Endothelial cell of umbilical vein (primary cell): ENCODE data around the gene TTC27. TPM values are rescaled to one million over a fixed set of nuclear protein-coding genes. Genes with fewer than 3 reads are reported as not detected.

ENCODE experiments used
- BruUV-seq: library from RNA; stranded (reverse); fragments of 400-500 nt; replicated peaks from 2 replicates; lab custom pipeline; 2021; lab: Mats Ljungman, UMichigan
- CTCF ChIA-PET: fragments of 300-600, 350-600 bp; sonication (Branson Sonifier 250); formaldehyde crosslinking; loops from one replicate; lab custom pipeline; 2021; ENCODE audit warnings: antibody characterized with exemption, inconsistent platforms; lab: Charles Lee
- POLR2A ChIA-PET: fragments of 300-600, 350-600 bp; sonication (Branson Sonifier 250); formaldehyde crosslinking; loops from one replicate; lab custom pipeline; 2021; ENCODE audit warnings: antibody characterized with exemption, inconsistent platforms; lab: Charles Lee
- DNase-seq: peaks from one replicate; pipeline ENCODE4 v3.0.0-alpha.2; 2011; ENCODE audit warnings: low read depth, low spot score
- FAIRE-seq: peaks from 2 replicates; lab custom pipeline; 2011; peaks lifted over from hg19 to GRCh38; lab: Jason Lieb, UNC
- H2AFZ ChIP-seq: 2 replicates; pipeline ENCODE4 v1.6.0; 2012; ENCODE audit warnings: low read depth, low read length, control low read depth, inconsistent platforms
- H3K27ac ChIP-seq: 2 replicates; pipeline ENCODE4 v1.5.1; 2011; ENCODE audit warnings: low read depth, mild to moderate bottlenecking, control low read depth, low read length, moderate library complexity; ENCODE audit not compliant: insufficient read depth
- H3K27me3 ChIP-seq, 2 experiments: 2 replicates each; pipeline versions ENCODE4 v1.6.0 to v1.6.1; 2011; ENCODE audit warnings: low read length in 2 of 2, mixed read lengths in 1 of 2; ENCODE audit not compliant: control insufficient read depth in 2 of 2, insufficient read depth in 2 of 2
- H3K36me3 ChIP-seq, 2 experiments: 2 replicates in 1 of 2; 3 replicates in 1 of 2; pipeline ENCODE4 v1.5.1; 2011; ENCODE audit warnings: low read length in 2 of 2, mild to moderate bottlenecking in 1 of 2, moderate library complexity in 1 of 2; ENCODE audit not compliant: control insufficient read depth in 2 of 2, insufficient read depth in 2 of 2; ENCODE audit errors: extremely low read depth in 1 of 2
- H3K4me1 ChIP-seq: 3 replicates; pipeline ENCODE4 v1.5.1; 2011; ENCODE audit warnings: mild to moderate bottlenecking, low read length; ENCODE audit not compliant: control insufficient read depth, insufficient read depth; ENCODE audit errors: extremely low read depth
- H3K4me2 ChIP-seq: 2 replicates; pipeline ENCODE4 v1.6.1; 2011; ENCODE audit warnings: low read length, control low read depth, mixed read lengths; ENCODE audit not compliant: insufficient read depth
- H3K4me3 ChIP-seq, 3 experiments: fragments of 200-600 bp in 1 of 3; sonication (generic), shearing (Covaris generic) in 1 of 3; replicated peaks in 1 of 3; 2 replicates each; pipeline ENCODE4 v1.5.1; 2011 to 2016; ENCODE audit warnings: control low read depth in 3 of 3, low read length in 3 of 3, mild to moderate bottlenecking in 2 of 3, inconsistent platforms in 1 of 3, low read depth in 1 of 3, moderate library complexity in 1 of 3; ENCODE audit not compliant: insufficient read depth in 1 of 3
- H3K79me2 ChIP-seq: 2 replicates; pipeline ENCODE4 v1.6.0; 2012; ENCODE audit warnings: low read length, inconsistent platforms; ENCODE audit not compliant: control insufficient read depth, insufficient read depth
- H3K9ac ChIP-seq: replicated peaks from 2 replicates; pipeline ENCODE3; 2011; ENCODE audit warnings: low read length, control low read depth; ENCODE audit not compliant: insufficient read depth; ENCODE audit errors: extremely low read depth
- H3K9me1 ChIP-seq: replicated peaks from 3 replicates; pipeline ENCODE4 v1.6.0; 2011; ENCODE audit warnings: mild to moderate bottlenecking, low read length; ENCODE audit not compliant: control insufficient read depth, insufficient read depth; ENCODE audit errors: extremely low read depth
- H3K9me3 ChIP-seq: replicated peaks from 2 replicates; pipeline ENCODE4 v1.5.1; 2012; ENCODE audit warnings: low read length, inconsistent platforms; ENCODE audit not compliant: control insufficient read depth, insufficient read depth
- H4K20me1 ChIP-seq: replicated peaks from 2 replicates; pipeline ENCODE3; 2011; ENCODE audit warnings: mild to moderate bottlenecking, low read length; ENCODE audit not compliant: control insufficient read depth, insufficient read depth; ENCODE audit errors: extremely low read depth
- EZH2 ChIP-seq: IDR thresholded peaks from 2 replicates; pipeline ENCODE4 v1.6.1; 2012; ENCODE audit warnings: borderline replicate concordance, low read depth, mild to moderate bottlenecking, moderate library complexity, low read length, inconsistent platforms; ENCODE audit not compliant: severe bottlenecking
- FOS ChIP-seq: IDR thresholded peaks from 2 replicates; pipeline ENCODE4 v1.6.1; 2011; ENCODE audit warnings: mild to moderate bottlenecking, low read length, moderate library complexity, borderline replicate concordance; ENCODE audit not compliant: insufficient read depth
- GATA2 ChIP-seq: IDR thresholded peaks from 2 replicates; pipeline ENCODE4 v1.7.0; 2011; ENCODE audit warnings: low read depth, mild to moderate bottlenecking, moderate library complexity, mixed read lengths, low read length; ENCODE audit not compliant: insufficient read length, insufficient read depth
- JUN ChIP-seq: IDR thresholded peaks from 2 replicates; pipeline ENCODE4 v1.6.1; 2011; ENCODE audit warnings: borderline replicate concordance, low read depth; ENCODE audit not compliant: insufficient read length, insufficient read depth
- MYC ChIP-seq: IDR thresholded peaks from one replicate; pipeline ENCODE4 v1.6.1; 2011; ENCODE audit warnings: mild to moderate bottlenecking, low read depth, low read length
- POLR2A ChIP-seq: IDR thresholded peaks from 2 replicates; pipeline ENCODE4 v1.6.1; 2012; ENCODE audit warnings: low read depth, mild to moderate bottlenecking, control low read depth, low read length
- POLR2AphosphoS5 ChIP-seq: IDR thresholded peaks from 2 replicates; pipeline ENCODE4 v1.6.1; 2012; ENCODE audit warnings: low read depth, mild to moderate bottlenecking, control low read depth, low read length, moderate library complexity; ENCODE audit not compliant: insufficient read depth
- dilution Hi-C: fragments of 300-500 bp; cut with MboI; formaldehyde crosslinking; loops from one replicate; pipeline ENCODE4 v1.15.0; 2019; ENCODE audit warnings: low sequenced_read_pairs; ENCODE audit not compliant: extremely low pct_ligation_motif_present
- intact Hi-C: fragments of 100-400 bp; cut with micrococcal nuclease; formaldehyde crosslinking; loops from one replicate; pipeline ENCODE4 v1.10.0; 2022
- polyA plus RNA-seq, 4 experiments: library from polyadenylated mRNA; depleted of rRNA in 3 of 4; stranded (reverse) in 3 of 4; unstranded in 1 of 4; fragments of >200 nt; gene quantifications; 2 replicates each; pipeline versions ENCODE4 v1.2.1 to v1.2.3, GENCODE V29; 2011 to 2012; ENCODE audit warnings: missing spikeins in 1 of 4
- total RNA-seq: library from RNA; stranded (reverse); gene quantifications from 2 replicates; pipeline ENCODE4 v1.2.3, GENCODE V29; 2021
- TF ChIP-seq, protein P1 (sequence below), 2 donors: IDR thresholded peaks; 1 replicate in 1 of 2; 2 replicates in 1 of 2; pipeline ENCODE4 v1.5.1; 2011; ENCODE audit warnings: low read length in 2 of 2, mild to moderate bottlenecking in 2 of 2, moderate library complexity in 2 of 2, control low read depth in 1 of 2, inconsistent platforms in 1 of 2, low read depth in 1 of 2; ENCODE audit not compliant: insufficient read depth in 1 of 2; ENCODE audit errors: extremely low read depth in 1 of 2
- TF ChIP-seq, protein P2 (sequence below): IDR thresholded peaks from 2 replicates; pipeline ENCODE4 v1.6.1; 2011; ENCODE audit not compliant: insufficient read depth, insufficient read length

Gene TTC27
- total and polyA plus RNA-seq, 2 donors (not counting 3 experiments of a cell fraction or from before 2014, with no cell fraction given) = 16.3 to 20.1 TPM

DNA sequence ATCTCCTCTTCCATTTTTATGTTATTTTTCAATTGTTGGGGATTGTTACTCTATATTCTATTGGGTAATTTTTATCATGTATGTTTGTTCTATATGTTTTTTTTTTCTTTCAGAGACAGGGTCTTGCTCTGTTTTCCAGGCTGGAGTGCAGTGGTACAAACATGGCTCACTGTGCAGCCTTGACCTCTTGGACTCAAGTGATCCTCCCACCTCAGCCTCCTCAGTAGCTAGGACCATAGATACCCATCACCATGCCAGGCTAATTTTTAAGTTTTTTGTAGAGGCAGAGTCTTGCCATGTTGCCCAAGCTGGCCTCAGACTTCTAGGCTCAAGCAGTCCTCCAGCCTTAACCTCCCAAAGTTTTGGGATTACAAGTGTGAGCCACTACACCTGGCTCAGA, 88.7 kb downstream of the TTC27 start:
- intact Hi-C loops = no loop called here
- no peak for FAIRE-seq

DNA sequence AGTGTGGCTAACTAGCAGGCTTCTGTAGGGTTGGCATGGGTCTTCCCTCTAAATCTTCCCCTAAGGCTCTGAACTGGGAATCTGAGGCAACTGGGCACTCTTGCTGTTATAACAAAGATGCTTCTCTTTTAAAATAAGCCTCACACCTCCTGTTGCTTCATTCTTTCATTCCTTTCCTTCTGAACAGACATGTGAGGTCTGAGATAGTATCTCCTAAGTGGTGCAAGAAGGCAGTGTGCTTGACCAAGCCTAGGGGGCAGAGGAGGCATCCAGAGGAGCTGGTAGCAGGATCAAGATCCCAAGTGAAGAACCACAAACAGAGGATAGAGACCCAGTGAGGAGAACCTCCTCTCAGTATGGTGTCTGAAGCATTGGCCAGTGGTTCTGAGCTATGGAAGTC, 90.9 kb downstream of the TTC27 start:
- POLR2A ChIA-PET = no interaction called here
- Histone ChIP-seq H3K4me1 (no peaks in the 10 kb centered on the region), H3K27ac (no peak overlapping the region), H3K27me3 (no peaks in the 10 kb centered on the region), H4K20me1 (no peaks in the 10 kb centered on the region), H3K4me3 (no peak overlapping the region), H3K79me2 (no peaks in the 10 kb centered on the region), H3K4me2 (no peak overlapping the region), H3K9ac (no peak overlapping the region), H3K36me3 (no peaks in the 10 kb centered on the region), H3K9me3 (no peaks in the 10 kb centered on the region), H2AFZ (no peak overlapping the region), H3K9me1 (no peaks in the 10 kb centered on the region)
- TF ChIP-seq POLR2A (no peak), FOS (no peak), EZH2 (no peak), POLR2AphosphoS5 (no peak), GATA2 (no peak), MYC (no peak), JUN (no peak)
- TF ChIP-seq, protein P1, sequence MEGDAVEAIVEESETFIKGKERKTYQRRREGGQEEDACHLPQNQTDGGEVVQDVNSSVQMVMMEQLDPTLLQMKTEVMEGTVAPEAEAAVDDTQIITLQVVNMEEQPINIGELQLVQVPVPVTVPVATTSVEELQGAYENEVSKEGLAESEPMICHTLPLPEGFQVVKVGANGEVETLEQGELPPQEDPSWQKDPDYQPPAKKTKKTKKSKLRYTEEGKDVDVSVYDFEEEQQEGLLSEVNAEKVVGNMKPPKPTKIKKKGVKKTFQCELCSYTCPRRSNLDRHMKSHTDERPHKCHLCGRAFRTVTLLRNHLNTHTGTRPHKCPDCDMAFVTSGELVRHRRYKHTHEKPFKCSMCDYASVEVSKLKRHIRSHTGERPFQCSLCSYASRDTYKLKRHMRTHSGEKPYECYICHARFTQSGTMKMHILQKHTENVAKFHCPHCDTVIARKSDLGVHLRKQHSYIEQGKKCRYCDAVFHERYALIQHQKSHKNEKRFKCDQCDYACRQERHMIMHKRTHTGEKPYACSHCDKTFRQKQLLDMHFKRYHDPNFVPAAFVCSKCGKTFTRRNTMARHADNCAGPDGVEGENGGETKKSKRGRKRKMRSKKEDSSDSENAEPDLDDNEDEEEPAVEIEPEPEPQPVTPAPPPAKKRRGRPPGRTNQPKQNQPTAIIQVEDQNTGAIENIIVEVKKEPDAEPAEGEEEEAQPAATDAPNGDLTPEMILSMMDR (IDR thresholded peaks at IDR 0.05; ENCODE audit: extremely low read depth in 1 of 2, insufficient read depth in 1 of 2, low read depth in 1 of 2, low read length in 2 of 2) = no peak
- TF ChIP-seq, protein P2, sequence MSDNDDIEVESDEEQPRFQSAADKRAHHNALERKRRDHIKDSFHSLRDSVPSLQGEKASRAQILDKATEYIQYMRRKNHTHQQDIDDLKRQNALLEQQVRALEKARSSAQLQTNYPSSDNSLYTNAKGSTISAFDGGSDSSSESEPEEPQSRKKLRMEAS = no peak
- BruUV-seq = no TSS peak
- intact Hi-C loops (no loop called here), dilution Hi-C loops (no loop called here)
- no peak for FAIRE-seq
- DNase-seq = no peak
- CTCF ChIA-PET = interaction anchor here (0.8 kb wide), 1 partner anchor 8 kb away, joined by 4 read pairs; no protein-coding TSS in a partner anchor

More for the DNA sequence above, 88.7 kb downstream of the TTC27 start:
- no peaks in the 10 kb centered on the region for H3K79me2 ChIP-seq
- no peaks in the 10 kb centered on the region for H3K9me1 ChIP-seq
- TF ChIP-seq, protein P2 = no peak
- no peak for TF ChIP-seq JUN
- TF ChIP-seq, protein P1 (IDR thresholded peaks at IDR 0.05; ENCODE audit: extremely low read depth in 1 of 2, insufficient read depth in 1 of 2, low read depth in 1 of 2, low read length in 2 of 2) = no peak
- TF ChIP-seq POLR2A = no peak
- H3K36me3 ChIP-seq = no peaks in the 10 kb centered on the region
- H2AFZ ChIP-seq = no peak overlapping the region
- H3K4me2 ChIP-seq = no peak overlapping the region
- no peak overlapping the region for H3K9ac ChIP-seq
- no peak for DNase-seq
- ChIA-PET POLR2A (no interaction called here), CTCF (no interaction called here)
- no TSS peak for BruUV-seq
- no peaks in the 10 kb centered on the region for H4K20me1 ChIP-seq
- H3K27ac ChIP-seq = no peak overlapping the region
- dilution Hi-C loops = no loop called here
- H3K4me3 ChIP-seq = no peak overlapping the region
- H3K27me3 ChIP-seq = no peaks in the 10 kb centered on the region
- no peaks in the 10 kb centered on the region for H3K9me3 ChIP-seq
- peaks cover 4% of the 10 kb centered on the region for H3K4me1 ChIP-seq
